SKM-1 (cell line): ENCODE data around the gene ADAMTS10.
"Not testable (repeated sequence)": the region's sequence is repeated elsewhere in the genome, so short reads cannot be mapped to it uniquely, and the experiment has no call there.

Experiments used
- DNase-seq: peaks from one replicate; lab custom pipeline; 2025; ENCODE audit not compliant: unreplicated experiment; lab: John Stamatoyannopoulos, UW

Gene ADAMTS10

DNA sequence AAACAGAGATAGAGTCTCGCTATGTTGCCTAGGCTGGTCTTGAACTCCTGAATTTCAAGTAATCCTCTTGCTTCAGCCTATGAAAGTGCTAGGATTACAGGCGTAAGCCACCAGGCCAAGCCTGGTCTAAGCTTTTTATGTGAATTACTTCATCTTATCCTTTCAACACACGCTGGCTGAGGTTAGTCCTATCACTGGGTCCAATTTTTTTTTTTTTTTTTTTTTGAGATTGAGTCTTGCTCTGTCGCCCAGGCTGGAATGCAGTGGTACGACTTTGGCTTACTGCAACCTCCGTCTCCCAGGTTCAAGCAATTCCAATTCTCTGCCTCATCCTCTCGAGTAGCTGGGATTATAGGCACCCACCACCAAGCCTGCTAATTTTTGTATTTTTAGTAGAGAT, 43.7 kb downstream of the ADAMTS10 start:
- peak; percentile 37 for DNase-seq

DNA sequence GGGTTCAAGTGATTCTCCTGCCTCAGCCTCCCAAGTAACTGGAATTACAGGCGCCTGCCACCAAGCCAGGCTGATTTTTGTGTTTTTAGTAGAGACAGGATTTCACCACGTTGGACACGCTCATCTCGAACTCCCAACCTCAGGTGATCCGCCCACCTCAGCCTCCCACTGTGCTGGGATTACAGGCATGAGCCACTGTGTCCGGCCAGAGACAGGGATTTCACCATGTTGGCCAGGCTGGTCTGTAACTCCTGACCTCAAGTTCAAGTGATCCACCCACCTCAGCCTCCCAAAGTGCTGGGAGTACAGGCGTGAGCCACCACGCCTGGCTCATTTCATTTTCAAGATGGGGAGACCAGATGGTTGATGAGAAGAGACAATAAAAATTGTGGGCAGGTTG, 45.6 kb downstream of the ADAMTS10 start:
- not testable (repeated sequence) for DNase-seq

GRCh38 chr19:8561075-8561764, 49.3 kb downstream of the ADAMTS10 start:
- no peak for DNase-seq

- DNase-seq: no peak
Observed at GRCh38 chr19:8558325-8558724, 52.2 kb downstream of the ADAMTS10 start.

- no peak for DNase-seq
Observed at GRCh38 chr19:8557642-8558238, 52.8 kb downstream of the ADAMTS10 start.

GRCh38 chr19:8553729-8554128, 56.8 kb downstream of the ADAMTS10 start:
- DNase-seq: not testable (repeated sequence)

GRCh38 chr19:8552810-8553209, 57.7 kb downstream of the ADAMTS10 start:
- no peak for DNase-seq

DNA sequence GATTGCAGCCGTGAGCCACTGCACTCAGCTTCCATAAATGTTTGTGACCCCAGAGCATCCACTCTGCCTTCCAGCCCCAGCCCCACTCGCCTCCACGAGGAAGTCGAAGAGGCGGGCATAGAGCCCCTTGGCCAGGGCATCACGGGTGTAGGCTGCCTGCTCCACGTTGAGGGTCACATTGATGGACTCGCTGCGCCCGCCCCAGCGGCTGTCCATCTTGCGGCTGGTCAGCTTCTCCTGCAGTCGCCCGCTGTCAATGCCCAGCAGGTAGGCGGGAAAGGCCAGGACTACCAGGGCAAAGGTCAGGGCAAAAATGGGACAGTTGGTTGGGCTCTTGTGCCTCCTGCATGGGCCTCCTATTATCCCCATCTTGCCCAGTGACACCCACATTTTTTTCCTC, 60.4 kb downstream of the ADAMTS10 start:
- no peak for DNase-seq

- DNase-seq: no peak
Observed at GRCh38 chr19:8545743-8546142, 64.8 kb downstream of the ADAMTS10 start.

- no peak for DNase-seq
Observed at GRCh38 chr19:8544168-8544567, 66.3 kb downstream of the ADAMTS10 start.

GRCh38 chr19:8539621-8540149, 70.8 kb downstream of the ADAMTS10 start:
- no peak for DNase-seq

- DNase-seq: no peak
Observed at GRCh38 chr19:8537099-8537498, 73.4 kb downstream of the ADAMTS10 start.

- no peak for DNase-seq
Observed at GRCh38 chr19:8536282-8536681, 74.2 kb downstream of the ADAMTS10 start.

GRCh38 chr19:8532225-8532624, 78.3 kb downstream of the ADAMTS10 start:
- DNase-seq: no peak

- DNase-seq: no peak
Observed at GRCh38 chr19:8531470-8531869, 79.0 kb downstream of the ADAMTS10 start.
